IMR-90 (cell line): ENCODE measurements around the gene DUSP3. TPM values are rescaled to one million over a fixed set of nuclear protein-coding genes. Genes with fewer than 3 reads are reported as not detected.

Source experiments
- ATAC-seq: fragments of 200-7000 bp; cut with Tn5 transposase; 2 replicates; pipeline ENCODE4 v1.9.1; 2020; ENCODE audit warnings: low read depth, mild to moderate bottlenecking, moderate library complexity
- BruUV-seq: library from RNA; stranded (reverse); fragments of 400-500 nt; replicated peaks from 2 replicates; lab custom pipeline; 2021; lab: Mats Ljungman, UMichigan
- CTCF ChIA-PET: fragments of 300-600 bp; formaldehyde crosslinking; extraction: SDS; loops from one replicate; lab custom pipeline; 2021; ENCODE audit warnings: antibody characterized with exemption; lab: Yijun Ruan, JAX
- POLR2A ChIA-PET: fragments of 300-600 bp; sonication (Branson Sonifier 250); formaldehyde crosslinking; loops from one replicate; lab custom pipeline; 2022; ENCODE audit warnings: antibody characterized with exemption; ENCODE audit not compliant: unreplicated experiment; lab: Charles Lee
- DNase-seq: peaks from one replicate; pipeline ENCODE4 v3.0.0; 2013
- H2AFZ ChIP-seq: replicated peaks from 2 replicates; pipeline ENCODE3; 2013; ENCODE audit warnings: low read length, mild to moderate bottlenecking; ENCODE audit not compliant: poor library complexity
- H2AK5ac ChIP-seq: 2 replicates; pipeline ENCODE4 v1.6.1; 2013; ENCODE audit warnings: low read depth, low read length, inconsistent platforms
- H2AK9ac ChIP-seq: replicated peaks from 2 replicates; pipeline ENCODE3; 2013; ENCODE audit warnings: mild to moderate bottlenecking, low read depth, low read length, moderate library complexity; ENCODE audit not compliant: poor library complexity
- H2BK120ac ChIP-seq: 2 replicates; pipeline ENCODE4 v1.6.1; 2013; ENCODE audit warnings: low read depth, low read length, inconsistent platforms
- H2BK15ac ChIP-seq: 3 replicates; pipeline ENCODE4 v1.6.1; 2013; ENCODE audit warnings: low read depth, low read length, inconsistent platforms
- H2BK20ac ChIP-seq: 2 replicates; pipeline ENCODE4 v1.6.1; 2013; ENCODE audit warnings: low read depth, mild to moderate bottlenecking, inconsistent platforms, low read length, moderate library complexity
- H2BK5ac ChIP-seq: 2 replicates; pipeline ENCODE4 v1.6.1; 2013; ENCODE audit warnings: mild to moderate bottlenecking, low read depth, low read length, inconsistent platforms; ENCODE audit not compliant: poor library complexity, severe bottlenecking
- H3K14ac ChIP-seq: replicated peaks from 2 replicates; pipeline ENCODE4 v1.6.1; 2013; ENCODE audit warnings: low read depth, low read length, inconsistent platforms
- H3K18ac ChIP-seq: 2 replicates; pipeline ENCODE4 v1.6.1; 2013; ENCODE audit warnings: low read depth, low read length, control low read depth
- H3K23ac ChIP-seq: 2 replicates; pipeline ENCODE4 v1.6.1; 2013; ENCODE audit warnings: low read depth, low read length, inconsistent platforms
- H3K27ac ChIP-seq: 2 replicates; pipeline ENCODE4 v1.5.1; 2013; ENCODE audit warnings: mild to moderate bottlenecking, control low read depth, low read length; ENCODE audit not compliant: insufficient read depth
- H3K27me3 ChIP-seq: 2 replicates; pipeline ENCODE4 v1.6.1; 2013; ENCODE audit warnings: low read length; ENCODE audit not compliant: control insufficient read depth, insufficient read depth
- H3K36me3 ChIP-seq: 2 replicates; pipeline ENCODE4 v1.6.1; 2013; ENCODE audit warnings: low read length, mixed read lengths; ENCODE audit not compliant: control insufficient read depth, insufficient read depth
- H3K4ac ChIP-seq: 2 replicates; pipeline ENCODE4 v1.6.1; 2013; ENCODE audit warnings: low read depth, low read length, inconsistent platforms
- H3K4me1 ChIP-seq: 2 replicates; pipeline ENCODE4 v1.6.1; 2013; ENCODE audit warnings: low read length, mixed read lengths; ENCODE audit not compliant: control insufficient read depth, insufficient read depth
- H3K4me2 ChIP-seq: 2 replicates; pipeline ENCODE4 v1.6.1; 2013; ENCODE audit warnings: low read depth, mild to moderate bottlenecking, control low read depth, low read length, moderate library complexity
- H3K4me3 ChIP-seq: 2 replicates; pipeline ENCODE4 v1.5.1; 2013; ENCODE audit warnings: low read depth, mild to moderate bottlenecking, control low read depth, low read length, moderate library complexity; ENCODE audit not compliant: insufficient read depth
- H3K56ac ChIP-seq: 2 replicates; pipeline ENCODE4 v1.6.1; 2013; ENCODE audit warnings: low read length, inconsistent platforms; ENCODE audit not compliant: insufficient read depth; ENCODE audit errors: extremely low read depth
- H3K79me1 ChIP-seq, 2 experiments: 2 replicates each; pipeline ENCODE4 v1.6.1; 2013; ENCODE audit warnings: low read length in 2 of 2, inconsistent platforms in 1 of 2, low read depth in 1 of 2
- H3K9ac ChIP-seq: 2 replicates; pipeline ENCODE4 v1.6.1; 2013; ENCODE audit warnings: low read depth, low read length, control low read depth
- H3K9me1 ChIP-seq: 2 replicates; pipeline ENCODE4 v1.6.1; 2013; ENCODE audit warnings: low read length, inconsistent platforms; ENCODE audit not compliant: insufficient read depth
- H3K9me3 ChIP-seq: 2 replicates; pipeline ENCODE4 v1.6.1; 2013; ENCODE audit warnings: low read length; ENCODE audit not compliant: control insufficient read depth, insufficient read depth
- H4K20me1 ChIP-seq: 2 replicates; pipeline ENCODE4 v1.6.1; 2013; ENCODE audit warnings: low read length, inconsistent platforms; ENCODE audit not compliant: insufficient read depth
- H4K5ac ChIP-seq: 2 replicates; pipeline ENCODE4 v1.6.1; 2013; ENCODE audit warnings: mild to moderate bottlenecking, low read depth, low read length, control low read depth
- H4K8ac ChIP-seq, 2 experiments: 2 replicates each; pipeline ENCODE4 v1.6.1; 2013; ENCODE audit warnings: low read depth in 2 of 2, low read length in 2 of 2, control low read depth in 1 of 2, inconsistent platforms in 1 of 2
- H4K91ac ChIP-seq: 2 replicates; pipeline ENCODE4 v1.6.1; 2013; ENCODE audit warnings: low read depth, low read length, inconsistent platforms; ENCODE audit not compliant: insufficient read depth
- BHLHE40 ChIP-seq: fragments of 150-350 bp; IDR thresholded peaks from 2 replicates; pipeline ENCODE4 v1.6.1; 2016; ENCODE audit warnings: mild to moderate bottlenecking, low read depth, low read length
- CEBPB ChIP-seq: IDR thresholded peaks from 2 replicates; pipeline ENCODE4 v1.6.1; 2012; ENCODE audit warnings: low read depth, low read length, improper control_type of control experiment
- CHD1 ChIP-seq: IDR thresholded peaks from 2 replicates; pipeline ENCODE4 v1.6.1; 2012; ENCODE audit warnings: low read depth, low read length, improper control_type of control experiment
- CTCF ChIP-seq: conservative IDR thresholded peaks from 2 replicates; pipeline ENCODE4 v1.5.1; 2012; ENCODE audit warnings: mild to moderate bottlenecking, low read depth, low read length, improper control_type of control experiment
- ELK1 ChIP-seq: fragments of 150-350 bp; IDR thresholded peaks from 2 replicates; pipeline ENCODE4 v1.6.1; 2016; ENCODE audit warnings: low read depth, mild to moderate bottlenecking, low read length, moderate library complexity, borderline replicate concordance
- FOS ChIP-seq: fragments of 150-350 bp; IDR thresholded peaks from 2 replicates; pipeline ENCODE4 v1.6.1; 2016; ENCODE audit warnings: low read depth, low read length
- MAFK ChIP-seq: IDR thresholded peaks from 2 replicates; pipeline ENCODE4 v1.6.1; 2012; ENCODE audit warnings: low read depth, low read length, improper control_type of control experiment
- MAZ ChIP-seq: IDR thresholded peaks from 2 replicates; pipeline ENCODE4 v1.6.1; 2012; ENCODE audit warnings: low read depth, mild to moderate bottlenecking, low read length, improper control_type of control experiment, moderate library complexity, borderline replicate concordance
- MXI1 ChIP-seq: IDR thresholded peaks from 2 replicates; pipeline ENCODE4 v1.6.1; 2012; ENCODE audit warnings: low read depth, mild to moderate bottlenecking, low read length, moderate library complexity, borderline replicate concordance
- NFE2L2 ChIP-seq: fragments of 150-350 bp; IDR thresholded peaks from 2 replicates; pipeline ENCODE4 v1.6.1; 2016; ENCODE audit warnings: low read depth, mild to moderate bottlenecking, low read length
- POLR2A ChIP-seq: IDR thresholded peaks from 2 replicates; pipeline ENCODE4 v1.6.1; 2012; ENCODE audit warnings: mild to moderate bottlenecking, low read depth, low read length
- RAD21 ChIP-seq: IDR thresholded peaks from 2 replicates; pipeline ENCODE4 v1.6.1; 2012; ENCODE audit warnings: low read length, improper control_type of control experiment
- RCOR1 ChIP-seq: IDR thresholded peaks from 2 replicates; pipeline ENCODE4 v1.6.1; 2012; ENCODE audit warnings: mild to moderate bottlenecking, low read length, improper control_type of control experiment; ENCODE audit not compliant: insufficient replicate concordance
- SMC3 ChIP-seq: fragments of 150-350 bp; IDR thresholded peaks from 2 replicates; pipeline ENCODE4 v1.6.1; 2016; ENCODE audit warnings: low read depth, mild to moderate bottlenecking, antibody characterized with exemption, low read length, moderate library complexity
- USF2 ChIP-seq: fragments of 150-350 bp; IDR thresholded peaks from 2 replicates; pipeline ENCODE4 v1.6.1; 2017; ENCODE audit warnings: mild to moderate bottlenecking, antibody characterized with exemption, low read length, low read depth
- WGBS, 2 experiments: methylation state at CpG; one replicate each; pipeline versions ENCODE4 v1.1.5 to v1.1.7; 2013; ENCODE audit warnings: missing lambda C conversion rate in 2 of 2; ENCODE audit not compliant: insufficient read length in 1 of 2; ENCODE audit errors: extremely low coverage in 2 of 2; 5-methylcytosine and 5-hydroxymethylcytosine counted together
- dilution Hi-C: fragments of 300-500 bp; cut with HindIII; formaldehyde crosslinking; loops from one replicate; pipeline ENCODE4 v1.14.3; 2018; ENCODE audit warnings: low sequenced_read_pairs; ENCODE audit not compliant: unreplicated experiment
- in situ Hi-C: fragments of 300-500 bp; cut with MboI; formaldehyde crosslinking; loops from 3 replicates; pipeline ENCODE4 v1.14.3; 2019; ENCODE audit warnings: low sequenced_read_pairs, inconsistent platforms, mixed read lengths
- intact Hi-C: fragments of 100-400 bp; cut with micrococcal nuclease; formaldehyde crosslinking; loops from 2 replicates; pipeline ENCODE4 v1.10.0; 2022
- polyA plus RNA-seq, 3 experiments: library from polyadenylated mRNA; depleted of rRNA; stranded (reverse); fragments of >200 nt; gene quantifications; 2 replicates each; pipeline ENCODE4 v1.2.3, GENCODE V29; 2012; ENCODE audit warnings: low replicate concordance in 1 of 3
- total RNA-seq: library from RNA; depleted of rRNA; stranded (reverse); fragments of >200 nt; gene quantifications from 2 replicates; pipeline ENCODE4 v1.2.3, GENCODE V29; 2012

The DUSP3 gene
- total and polyA plus RNA-seq, 2 of the 4 experiments (the other 2 are of a cell fraction), result 33.3 to 40.9 TPM

- CTCF ChIA-PET, result interaction anchor here (1.6 kb wide), 1 partner anchor 23 kb away, joined by 3 read pairs; the partner anchor contains the start of gene CD300LG
- H2AK5ac ChIP-seq, result no peak overlapping the region
- TF ChIP-seq RAD21 (no peak), NFE2L2 (no peak), POLR2A (no peak), CHD1 (no peak), MXI1 (no peak), BHLHE40 (no peak), CTCF (no peak), FOS (no peak), MAFK (no peak), CEBPB (no peak), SMC3 (no peak), MAZ (no peak), ELK1 (no peak), USF2 (no peak), RCOR1 (no peak)
Measured at GRCh38 chr17:43823350-43824084, 44.7 kb upstream of the DUSP3 start.

More at GRCh38 chr17:43823350-43824084, 44.7 kb upstream of the DUSP3 start:
- Histone ChIP-seq H2AK9ac (peak overlapping the region; percentile 21), H3K4ac (no peak overlapping the region), H3K79me1 (peaks cover 0 to 28% of the 10 kb centered on the region in 2 experiments; a peak in 3 of 4 replicates), H3K9me1 (peaks cover 4% of the 10 kb centered on the region; the same call in 1 of the 2 replicates), H3K4me3 (no peak overlapping the region), H4K5ac (no peak overlapping the region), H4K8ac (no peak overlapping the region), H4K20me1 (no peaks in the 10 kb centered on the region), H3K9ac (no peak overlapping the region), H3K27ac (no peak overlapping the region), H3K56ac (no peak overlapping the region), H3K18ac (0 out of 2 replicates have a peak overlapping the region, but pooled peaks have one; percentile 8), H2AFZ (no peak overlapping the region), H3K27me3 (no peaks in the 10 kb centered on the region), H2BK15ac (no peak overlapping the region), H2BK120ac (no peak overlapping the region), H2BK20ac (no peak overlapping the region), H3K4me2 (no peak overlapping the region), H3K14ac (no peak overlapping the region), H2BK5ac (no peak overlapping the region), H4K91ac (no peak overlapping the region), H3K9me3 (no peaks in the 10 kb centered on the region), H3K23ac (0 out of 2 replicates have a peak overlapping the region, but pooled peaks have one; percentile 27), H3K4me1 (peaks cover 6% of the 10 kb centered on the region), H3K36me3 (peaks cover 20% of the 10 kb centered on the region)
- DNase-seq, result no peak
- POLR2A ChIA-PET, result no interaction called here
- in situ Hi-C loops (no loop called here), dilution Hi-C loops (no loop called here), intact Hi-C loops (loop anchor here (1.0 kb wide), 1 partner anchor 25 kb away; no protein-coding TSS in a partner anchor)
- no TSS peak for BruUV-seq
- ATAC-seq, result peak; percentile 32
- WGBS, 2 experiments, result 71% methylated on average over 1 of the region's 10 CpGs; no CpG with 5 or more reads in 1 of the 2 experiments
